C4-2B (cell line): ENCODE measurements around the gene FAM228B.

Source experiments
- ZFX ChIP-seq: fragments of 450-650 bp; IDR thresholded peaks from 2 replicates; pipeline ENCODE4 v1.6.1; 2017
- TF ChIP-seq, protein P1 (sequence below): fragments of 450-650 bp; conservative IDR thresholded peaks from 2 replicates; pipeline ENCODE4 v1.5.1; 2017; ENCODE audit warnings: mild to moderate bottlenecking

DNA sequence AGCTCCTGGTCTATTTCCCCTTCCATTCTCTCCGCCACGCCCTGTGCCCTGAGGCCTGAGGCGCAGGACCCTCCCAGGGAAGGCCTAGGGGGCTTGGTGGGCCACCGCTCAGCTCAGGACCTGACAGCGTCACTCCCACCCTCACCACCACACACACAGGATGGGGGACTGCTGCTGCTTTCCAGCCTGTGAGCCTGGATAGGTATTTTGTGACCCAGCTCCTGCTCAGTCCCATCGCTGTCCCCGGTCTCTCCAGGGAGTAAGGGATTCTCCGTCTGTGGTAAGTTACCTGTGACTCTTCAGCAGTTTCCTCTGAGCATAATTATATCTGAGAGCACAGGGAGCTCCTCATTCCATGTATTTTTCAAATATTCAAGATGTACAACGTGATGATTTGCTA lies 67.9 kb downstream of the FAM228B start:
- TF ChIP-seq, protein P1, sequence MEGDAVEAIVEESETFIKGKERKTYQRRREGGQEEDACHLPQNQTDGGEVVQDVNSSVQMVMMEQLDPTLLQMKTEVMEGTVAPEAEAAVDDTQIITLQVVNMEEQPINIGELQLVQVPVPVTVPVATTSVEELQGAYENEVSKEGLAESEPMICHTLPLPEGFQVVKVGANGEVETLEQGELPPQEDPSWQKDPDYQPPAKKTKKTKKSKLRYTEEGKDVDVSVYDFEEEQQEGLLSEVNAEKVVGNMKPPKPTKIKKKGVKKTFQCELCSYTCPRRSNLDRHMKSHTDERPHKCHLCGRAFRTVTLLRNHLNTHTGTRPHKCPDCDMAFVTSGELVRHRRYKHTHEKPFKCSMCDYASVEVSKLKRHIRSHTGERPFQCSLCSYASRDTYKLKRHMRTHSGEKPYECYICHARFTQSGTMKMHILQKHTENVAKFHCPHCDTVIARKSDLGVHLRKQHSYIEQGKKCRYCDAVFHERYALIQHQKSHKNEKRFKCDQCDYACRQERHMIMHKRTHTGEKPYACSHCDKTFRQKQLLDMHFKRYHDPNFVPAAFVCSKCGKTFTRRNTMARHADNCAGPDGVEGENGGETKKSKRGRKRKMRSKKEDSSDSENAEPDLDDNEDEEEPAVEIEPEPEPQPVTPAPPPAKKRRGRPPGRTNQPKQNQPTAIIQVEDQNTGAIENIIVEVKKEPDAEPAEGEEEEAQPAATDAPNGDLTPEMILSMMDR = no peak
- TF ChIP-seq ZFX = no peak
